Nephron progenitor cell (in vitro differentiated cells): Measurements from ENCODE around the gene STXBP6.
A peak's percentile ranks its signal among the peaks of the same experiment; 100 is the strongest.

Experiments used
- DNase-seq: peaks from one replicate; pipeline ENCODE4 v3.0.0; 2021
- H3K27ac Mint-ChIP-seq: 2 replicates; pipeline ENCODE4 v1.8.0; 2021; ENCODE audit warnings: mild to moderate bottlenecking, moderate library complexity, mixed read lengths
- H3K27me3 Mint-ChIP-seq: 2 replicates; pipeline ENCODE4 v1.8.0; 2021; ENCODE audit warnings: mild to moderate bottlenecking, low read depth, mixed read lengths; ENCODE audit not compliant: poor library complexity
- H3K36me3 Mint-ChIP-seq: 2 replicates; pipeline ENCODE4 v1.8.0; 2021; ENCODE audit warnings: low read depth, mixed read lengths
- H3K4me1 Mint-ChIP-seq: 2 replicates; pipeline ENCODE4 v1.8.0; 2021; ENCODE audit warnings: mixed read lengths
- H3K4me3 Mint-ChIP-seq: 2 replicates; pipeline ENCODE4 v1.8.0; 2021; ENCODE audit warnings: mild to moderate bottlenecking, moderate library complexity, mixed read lengths
- H3K9me3 Mint-ChIP-seq: 2 replicates; pipeline ENCODE4 v1.8.0; 2021; ENCODE audit warnings: mild to moderate bottlenecking, moderate library complexity, mixed read lengths
- CTCF ChIP-seq: fragments of 200-600 bp; sonication (generic); IDR thresholded peaks from 2 replicates; pipeline ENCODE4 v1.5.0; 2021; ENCODE audit warnings: antibody characterized with exemption

Gene STXBP6

DNA sequence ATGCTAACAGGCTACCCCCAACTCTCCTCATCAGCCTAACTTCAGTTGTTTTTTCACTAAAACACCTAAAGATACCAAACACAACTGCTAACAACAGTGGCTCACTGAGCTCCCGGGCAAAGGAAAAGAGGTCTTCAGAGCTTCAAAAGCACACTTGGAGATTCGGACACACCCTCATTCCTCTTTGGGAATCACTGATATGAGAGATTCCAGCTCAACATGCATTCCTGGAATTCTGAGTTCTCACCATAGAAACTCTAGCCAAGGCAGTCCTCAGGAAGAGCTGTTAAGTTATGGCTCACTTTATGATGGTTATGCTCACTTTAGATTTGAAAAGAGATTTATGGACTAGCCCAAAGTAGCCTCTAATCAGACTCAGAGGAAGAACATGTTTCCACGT lies 40.1 kb downstream of the STXBP6 start:
- DNase-seq = no peak
- Mint-ChIP-seq H3K9me3 (no peaks in the 10 kb centered on the region), H3K4me1 (peaks cover 22% of the 10 kb centered on the region), H3K36me3 (no peaks in the 10 kb centered on the region), H3K27me3 (no peaks in the 10 kb centered on the region), H3K27ac (no peak overlapping the region), H3K4me3 (no peak overlapping the region)
- TF ChIP-seq CTCF = no peak

- no peak for DNase-seq
- H3K9me3 Mint-ChIP-seq = no peaks in the 10 kb centered on the region
- no peaks in the 10 kb centered on the region for H3K36me3 Mint-ChIP-seq
- peaks cover 31% of the 10 kb centered on the region for H3K4me1 Mint-ChIP-seq
- H3K27me3 Mint-ChIP-seq = no peaks in the 10 kb centered on the region
- H3K27ac Mint-ChIP-seq = no peak overlapping the region
- H3K4me3 Mint-ChIP-seq = no peak overlapping the region
- TF ChIP-seq CTCF = no peak
These were observed 42.1 kb downstream of the STXBP6 start for GRCh38 chr14:25007832-25008231.

DNA sequence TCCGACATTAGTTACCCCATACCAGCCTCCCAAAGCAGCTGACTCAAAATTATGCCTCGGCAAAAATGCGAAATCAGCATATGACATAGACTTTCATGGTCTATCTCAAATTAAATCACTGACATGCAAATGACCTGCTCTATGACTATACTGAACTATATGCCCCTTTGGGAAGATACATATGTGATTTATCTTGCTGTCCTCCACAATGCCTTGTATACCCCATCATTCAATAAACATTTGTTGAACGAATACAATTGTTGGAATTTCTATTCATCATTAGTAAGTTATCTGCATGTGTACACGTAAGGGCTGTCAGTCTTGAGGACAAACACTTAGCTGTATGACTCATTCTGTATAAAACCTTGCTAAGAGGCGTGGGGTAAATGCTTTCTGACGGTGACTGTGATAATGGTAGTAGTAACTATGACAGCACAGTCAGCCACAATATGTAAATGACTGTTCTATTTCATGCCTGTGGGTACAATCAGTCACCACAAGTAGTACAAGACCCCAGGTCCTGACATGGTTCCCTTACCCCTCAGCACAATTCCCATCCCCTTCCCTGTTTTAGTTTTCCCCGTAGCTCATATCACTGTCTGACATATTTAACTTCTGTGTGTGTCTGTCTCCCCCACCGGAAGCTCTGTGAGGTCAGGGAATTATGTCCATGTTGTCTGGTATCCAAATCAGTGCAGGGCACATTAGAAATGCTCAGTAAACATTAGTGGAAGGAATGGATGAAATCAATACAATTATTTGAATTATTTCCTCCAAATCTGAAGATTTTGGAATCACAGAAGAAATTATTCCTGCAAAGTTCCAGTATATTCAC lies 42.8 kb downstream of the STXBP6 start:
- Mint-ChIP-seq H3K9me3 (no peaks in the 10 kb centered on the region), H3K27ac (no peak overlapping the region), H3K36me3 (no peaks in the 10 kb centered on the region), H3K27me3 (no peaks in the 10 kb centered on the region), H3K4me3 (no peak overlapping the region), H3K4me1 (peaks cover 31% of the 10 kb centered on the region)
- DNase-seq = no peak
- no peak for TF ChIP-seq CTCF

DNA sequence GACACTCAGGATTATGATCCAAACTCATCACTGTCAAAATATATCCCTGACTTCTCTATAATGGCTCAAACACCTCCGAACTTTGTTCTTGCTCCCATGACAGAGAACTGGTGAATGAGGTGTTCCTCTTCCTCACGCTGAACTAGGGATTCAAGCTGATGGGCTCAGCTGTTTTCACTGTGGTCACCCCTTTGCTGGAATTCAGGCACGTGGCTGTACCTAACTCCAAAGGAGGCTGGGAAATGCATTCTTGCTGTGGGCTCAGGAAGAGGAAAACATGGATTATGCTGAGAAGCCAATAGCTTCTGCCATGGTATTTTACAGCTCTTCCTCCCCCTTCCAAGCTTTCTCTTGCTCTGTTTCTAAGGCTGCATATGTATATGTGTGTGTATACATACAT lies 43.9 kb downstream of the STXBP6 start:
- Mint-ChIP-seq H3K27ac (no peak overlapping the region), H3K9me3 (no peaks in the 10 kb centered on the region)
- TF ChIP-seq CTCF = no peak

GRCh38 chr14:25004389-25004809 lies 45.5 kb downstream of the STXBP6 start:
- no peaks in the 10 kb centered on the region for H3K27me3 Mint-ChIP-seq
- peaks cover 11% of the 10 kb centered on the region for H3K4me1 Mint-ChIP-seq
- TF ChIP-seq CTCF = no peak
- DNase-seq = no peak
- H3K4me3 Mint-ChIP-seq = no peak overlapping the region
- peak overlapping the region; percentile 12 for H3K27ac Mint-ChIP-seq
- H3K9me3 Mint-ChIP-seq = peaks cover 5% of the 10 kb centered on the region
- H3K36me3 Mint-ChIP-seq = peaks cover 4% of the 10 kb centered on the region

More for the DNA sequence above, 43.9 kb downstream of the STXBP6 start:
- peaks cover 28% of the 10 kb centered on the region for H3K4me1 Mint-ChIP-seq
- no peak for DNase-seq
- no peak overlapping the region for H3K4me3 Mint-ChIP-seq
- H3K27me3 Mint-ChIP-seq = no peaks in the 10 kb centered on the region
- H3K36me3 Mint-ChIP-seq = no peaks in the 10 kb centered on the region

DNA sequence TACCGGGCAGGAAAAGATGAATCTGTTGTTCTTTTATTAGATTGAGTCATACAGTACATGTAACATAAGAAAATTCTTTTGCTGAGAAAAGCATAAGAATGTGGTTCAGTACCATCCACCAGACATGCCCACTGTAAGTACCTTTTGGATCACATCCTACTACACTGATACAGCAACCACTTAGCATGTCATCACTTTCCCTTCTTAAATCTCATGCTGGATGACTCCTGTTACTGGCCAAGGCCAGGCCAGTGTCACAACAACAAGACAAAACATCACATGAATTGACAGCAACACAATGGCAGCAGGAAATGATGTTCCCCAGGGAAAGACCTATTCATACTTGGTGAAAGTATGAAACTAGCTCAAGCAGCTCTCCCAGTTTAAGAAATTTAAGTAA lies 46.4 kb downstream of the STXBP6 start:
- peaks cover 11% of the 10 kb centered on the region for H3K9me3 Mint-ChIP-seq
- no peak overlapping the region for H3K27ac Mint-ChIP-seq
- no peak overlapping the region for H3K4me3 Mint-ChIP-seq
- no peak for TF ChIP-seq CTCF
- DNase-seq = no peak
- peaks cover 10% of the 10 kb centered on the region for H3K36me3 Mint-ChIP-seq
- H3K4me1 Mint-ChIP-seq = peaks cover 9% of the 10 kb centered on the region
- no peaks in the 10 kb centered on the region for H3K27me3 Mint-ChIP-seq
